GM12801 (cell line): Measurements from ENCODE around the gene TNFSF13.

ENCODE experiments used
- TF ChIP-seq, protein P1 (sequence below): IDR thresholded peaks from one replicate; pipeline ENCODE4 v1.5.1; 2011; ENCODE audit warnings: control low read depth; ENCODE audit not compliant: insufficient read length; ENCODE audit errors: extremely low read depth

TNFSF13 gene

GRCh38 chr17:7561028-7561575, 2.6 kb downstream of the TNFSF13 start:
- TF ChIP-seq, protein P1, sequence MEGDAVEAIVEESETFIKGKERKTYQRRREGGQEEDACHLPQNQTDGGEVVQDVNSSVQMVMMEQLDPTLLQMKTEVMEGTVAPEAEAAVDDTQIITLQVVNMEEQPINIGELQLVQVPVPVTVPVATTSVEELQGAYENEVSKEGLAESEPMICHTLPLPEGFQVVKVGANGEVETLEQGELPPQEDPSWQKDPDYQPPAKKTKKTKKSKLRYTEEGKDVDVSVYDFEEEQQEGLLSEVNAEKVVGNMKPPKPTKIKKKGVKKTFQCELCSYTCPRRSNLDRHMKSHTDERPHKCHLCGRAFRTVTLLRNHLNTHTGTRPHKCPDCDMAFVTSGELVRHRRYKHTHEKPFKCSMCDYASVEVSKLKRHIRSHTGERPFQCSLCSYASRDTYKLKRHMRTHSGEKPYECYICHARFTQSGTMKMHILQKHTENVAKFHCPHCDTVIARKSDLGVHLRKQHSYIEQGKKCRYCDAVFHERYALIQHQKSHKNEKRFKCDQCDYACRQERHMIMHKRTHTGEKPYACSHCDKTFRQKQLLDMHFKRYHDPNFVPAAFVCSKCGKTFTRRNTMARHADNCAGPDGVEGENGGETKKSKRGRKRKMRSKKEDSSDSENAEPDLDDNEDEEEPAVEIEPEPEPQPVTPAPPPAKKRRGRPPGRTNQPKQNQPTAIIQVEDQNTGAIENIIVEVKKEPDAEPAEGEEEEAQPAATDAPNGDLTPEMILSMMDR = no peak

GRCh38 chr17:7561589-7562207, 3.1 kb downstream of the TNFSF13 start, which contains the start of gene SENP3:
Gene SENP3 (plus strand): TSS chr17:7561919. CDS start chr17:7563077, 1,158 bp downstream.
- TF ChIP-seq, protein P1 = no peak

- TF ChIP-seq, protein P1 = no peak
Observed at GRCh38 chr17:7562208-7562605, 3.7 kb downstream of the TNFSF13 start.

DNA sequence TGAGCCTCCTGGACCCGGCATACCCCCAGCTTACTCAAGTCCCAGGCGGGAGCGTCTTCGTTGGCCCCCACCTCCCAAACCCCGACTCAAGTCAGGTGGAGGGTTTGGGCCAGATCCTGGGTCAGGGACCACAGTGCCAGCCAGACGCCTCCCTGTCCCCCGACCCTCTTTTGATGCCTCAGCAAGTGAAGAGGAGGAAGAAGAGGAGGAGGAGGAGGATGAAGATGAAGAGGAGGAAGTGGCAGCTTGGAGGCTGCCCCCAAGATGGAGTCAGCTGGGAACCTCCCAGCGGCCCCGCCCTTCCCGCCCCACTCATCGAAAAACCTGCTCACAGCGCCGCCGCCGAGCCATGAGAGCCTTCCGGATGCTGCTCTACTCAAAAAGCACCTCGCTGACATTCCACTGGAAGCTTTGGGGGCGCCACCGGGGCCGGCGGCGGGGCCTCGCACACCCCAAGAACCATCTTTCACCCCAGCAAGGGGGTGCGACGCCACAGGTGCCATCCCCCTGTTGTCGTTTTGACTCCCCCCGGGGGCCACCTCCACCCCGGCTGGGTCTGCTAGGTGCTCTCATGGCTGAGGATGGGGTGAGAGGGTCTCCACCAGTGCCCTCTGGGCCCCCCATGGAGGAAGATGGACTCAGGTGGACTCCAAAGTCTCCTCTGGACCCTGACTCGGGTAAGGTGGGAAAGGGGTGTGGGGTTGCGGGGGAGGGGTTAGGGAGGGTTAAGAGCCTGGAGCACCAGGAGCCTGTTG, 4.7 kb downstream of the TNFSF13 start:
- TF ChIP-seq, protein P1 = no peak

DNA sequence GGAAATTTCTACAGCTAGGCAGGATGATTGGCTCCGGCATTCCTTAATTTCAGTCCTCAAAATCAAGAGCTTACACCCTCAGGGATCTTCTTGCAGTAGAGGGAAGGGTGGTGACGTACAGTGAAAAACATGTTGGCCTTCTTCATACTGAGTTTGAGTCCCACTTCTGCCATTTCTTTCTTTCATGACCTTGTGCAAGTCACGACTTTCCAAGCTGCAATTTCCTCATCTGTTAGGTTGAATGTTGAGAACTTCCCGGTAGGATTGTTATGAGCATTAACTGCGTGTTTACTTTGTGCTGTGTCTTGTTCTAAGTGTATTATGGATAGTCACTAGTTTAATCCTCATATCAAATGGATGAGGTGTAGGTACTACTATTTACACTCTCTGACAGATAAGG, 11.0 kb downstream of the TNFSF13 start:
- TF ChIP-seq, protein P1 = no peak

GRCh38 chr17:7570351-7570750, 11.8 kb downstream of the TNFSF13 start:
- TF ChIP-seq, protein P1 = no peak

DNA sequence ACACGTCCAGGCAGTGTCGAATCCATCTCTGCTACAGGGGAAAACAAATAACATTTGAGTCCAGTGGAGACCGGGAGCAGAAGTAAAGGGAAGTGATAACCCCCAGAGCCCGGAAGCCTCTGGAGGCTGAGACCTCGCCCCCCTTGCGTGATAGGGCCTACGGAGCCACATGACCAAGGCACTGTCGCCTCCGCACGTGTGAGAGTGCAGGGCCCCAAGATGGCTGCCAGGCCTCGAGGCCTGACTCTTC, 13.7 kb downstream of the TNFSF13 start:
- TF ChIP-seq, protein P1 = no peak
